Fibroblast of lung (primary cell): Measurements from ENCODE around the gene GAS7.

ENCODE experiments used
- EZH2 ChIP-seq: IDR thresholded peaks from 2 replicates; pipeline ENCODE4 v1.5.1; 2012; ENCODE audit warnings: low read length, control low read depth, mild to moderate bottlenecking; ENCODE audit errors: missing control alignments
- TF ChIP-seq, protein P1 (sequence below), 2 donors: IDR thresholded peaks in 1 of 2; conservative IDR thresholded peaks in 1 of 2; 1 replicate in 1 of 2; 2 replicates in 1 of 2; pipeline ENCODE4 v1.5.1; 2011 to 2012; ENCODE audit warnings: low read length in 2 of 2, control low read depth in 1 of 2, inconsistent platforms in 1 of 2, low read depth in 1 of 2, mild to moderate bottlenecking in 1 of 2

DNA sequence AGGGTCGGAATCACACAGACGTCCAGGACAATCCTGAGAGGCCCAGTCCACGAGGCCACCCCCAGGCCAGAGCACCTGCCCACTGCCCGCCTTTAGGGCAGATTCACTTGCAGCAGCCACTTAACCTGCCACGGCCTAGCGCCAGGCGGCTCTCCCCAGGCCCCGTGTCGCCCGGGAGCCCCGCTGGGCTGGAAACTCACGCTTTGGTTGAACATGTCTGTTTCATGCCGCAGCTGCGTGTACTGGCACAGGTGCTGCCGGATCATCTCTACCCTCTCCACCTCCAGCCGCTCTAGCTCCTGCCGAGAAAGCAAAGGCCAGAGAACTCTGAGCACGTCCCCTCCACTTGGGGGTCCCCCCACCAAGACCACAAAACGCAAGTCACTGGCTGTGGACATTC is 280.6 kb downstream of the GAS7 start:
- TF ChIP-seq, protein P1, sequence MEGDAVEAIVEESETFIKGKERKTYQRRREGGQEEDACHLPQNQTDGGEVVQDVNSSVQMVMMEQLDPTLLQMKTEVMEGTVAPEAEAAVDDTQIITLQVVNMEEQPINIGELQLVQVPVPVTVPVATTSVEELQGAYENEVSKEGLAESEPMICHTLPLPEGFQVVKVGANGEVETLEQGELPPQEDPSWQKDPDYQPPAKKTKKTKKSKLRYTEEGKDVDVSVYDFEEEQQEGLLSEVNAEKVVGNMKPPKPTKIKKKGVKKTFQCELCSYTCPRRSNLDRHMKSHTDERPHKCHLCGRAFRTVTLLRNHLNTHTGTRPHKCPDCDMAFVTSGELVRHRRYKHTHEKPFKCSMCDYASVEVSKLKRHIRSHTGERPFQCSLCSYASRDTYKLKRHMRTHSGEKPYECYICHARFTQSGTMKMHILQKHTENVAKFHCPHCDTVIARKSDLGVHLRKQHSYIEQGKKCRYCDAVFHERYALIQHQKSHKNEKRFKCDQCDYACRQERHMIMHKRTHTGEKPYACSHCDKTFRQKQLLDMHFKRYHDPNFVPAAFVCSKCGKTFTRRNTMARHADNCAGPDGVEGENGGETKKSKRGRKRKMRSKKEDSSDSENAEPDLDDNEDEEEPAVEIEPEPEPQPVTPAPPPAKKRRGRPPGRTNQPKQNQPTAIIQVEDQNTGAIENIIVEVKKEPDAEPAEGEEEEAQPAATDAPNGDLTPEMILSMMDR (conservative IDR thresholded peaks at IDR 0.05 in 1 of 2, IDR thresholded peaks at IDR 0.05 in 1 of 2; ENCODE audit: low read depth in 1 of 2, low read length in 2 of 2): no peak
- no peak for TF ChIP-seq EZH2
